Adrenal gland (tissue), 5 donors: ENCODE measurements around the gene HJURP.

Experiments
- POLR2A ChIP-seq, 2 donors: fragments of 450-650 bp; IDR thresholded peaks; one replicate each; pipeline ENCODE4 v1.6.1; 2017; ENCODE audit warnings: antibody characterized with exemption in 2 of 2, mild to moderate bottlenecking in 2 of 2, moderate library complexity in 1 of 2
- TF ChIP-seq, protein P1 (sequence below), 6 experiments: fragments of 450-650 bp in 4 of 6; fragments of 200-600 bp in 2 of 6; sonication (generic) in 1 of 6; IDR thresholded peaks; 1 replicate in 5 of 6; 2 replicates in 1 of 6; pipeline versions ENCODE4 v1.5.1 to v1.8.0; 2016 to 2021; ENCODE audit warnings: antibody characterized with exemption in 6 of 6, mild to moderate bottlenecking in 2 of 6, moderate library complexity in 1 of 6
- donor health status: DM: no; HTN: no; CAD: no.

DNA sequence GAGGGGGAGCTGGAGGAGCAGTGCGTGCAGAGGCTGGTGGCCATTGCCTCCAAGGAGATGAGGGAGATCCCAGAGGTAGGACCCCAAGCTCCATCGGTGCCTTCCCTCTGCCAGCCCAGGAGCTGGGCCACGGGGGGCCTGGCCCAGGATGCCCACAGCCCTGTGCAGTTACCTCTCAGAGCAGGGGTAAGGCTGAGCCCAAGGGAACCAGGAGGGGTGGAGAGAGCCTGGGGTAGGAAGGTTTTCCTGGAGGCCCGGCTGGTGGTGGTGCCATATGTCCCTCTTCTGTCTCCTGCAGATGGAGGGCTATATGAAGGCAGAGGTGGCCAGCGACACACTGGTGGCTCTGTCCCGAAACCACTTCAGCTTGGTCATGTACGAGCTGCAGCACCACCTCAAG lies 64.8 kb downstream of the HJURP start:
- TF ChIP-seq, protein P1, sequence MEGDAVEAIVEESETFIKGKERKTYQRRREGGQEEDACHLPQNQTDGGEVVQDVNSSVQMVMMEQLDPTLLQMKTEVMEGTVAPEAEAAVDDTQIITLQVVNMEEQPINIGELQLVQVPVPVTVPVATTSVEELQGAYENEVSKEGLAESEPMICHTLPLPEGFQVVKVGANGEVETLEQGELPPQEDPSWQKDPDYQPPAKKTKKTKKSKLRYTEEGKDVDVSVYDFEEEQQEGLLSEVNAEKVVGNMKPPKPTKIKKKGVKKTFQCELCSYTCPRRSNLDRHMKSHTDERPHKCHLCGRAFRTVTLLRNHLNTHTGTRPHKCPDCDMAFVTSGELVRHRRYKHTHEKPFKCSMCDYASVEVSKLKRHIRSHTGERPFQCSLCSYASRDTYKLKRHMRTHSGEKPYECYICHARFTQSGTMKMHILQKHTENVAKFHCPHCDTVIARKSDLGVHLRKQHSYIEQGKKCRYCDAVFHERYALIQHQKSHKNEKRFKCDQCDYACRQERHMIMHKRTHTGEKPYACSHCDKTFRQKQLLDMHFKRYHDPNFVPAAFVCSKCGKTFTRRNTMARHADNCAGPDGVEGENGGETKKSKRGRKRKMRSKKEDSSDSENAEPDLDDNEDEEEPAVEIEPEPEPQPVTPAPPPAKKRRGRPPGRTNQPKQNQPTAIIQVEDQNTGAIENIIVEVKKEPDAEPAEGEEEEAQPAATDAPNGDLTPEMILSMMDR (IDR thresholded peaks at IDR 0.05), result no peak
- TF ChIP-seq POLR2A (IDR thresholded peaks at IDR 0.05), result no peak
